DOHH2 (cell line): ENCODE data around the gene GABRB1.

Experiments used
- H3F3A ChIP-seq: fragments of 200-600 bp; sonication (generic), shearing (Covaris generic); 2 replicates; pipeline ENCODE4 v1.6.0; 2016; ENCODE audit warnings: antibody characterized with exemption, mild to moderate bottlenecking; ENCODE audit not compliant: control insufficient read depth, insufficient read depth
- H3K27ac ChIP-seq: fragments of 200-600 bp; sonication (generic); 2 replicates; pipeline ENCODE4 v1.5.1; 2014; ENCODE audit warnings: low read depth, mild to moderate bottlenecking, low read length, moderate library complexity
- H3K27me3 ChIP-seq: fragments of 200-600 bp; sonication (generic); 2 replicates; pipeline ENCODE4 v1.6.1; 2014; ENCODE audit warnings: mild to moderate bottlenecking, low read length, mixed read lengths; ENCODE audit not compliant: control insufficient read depth
- H3K36me3 ChIP-seq: fragments of 200-600 bp; sonication (generic); 2 replicates; pipeline ENCODE4 v1.6.1; 2014; ENCODE audit warnings: mild to moderate bottlenecking, low read length, moderate library complexity, mixed read lengths; ENCODE audit not compliant: control insufficient read depth
- H3K4me1 ChIP-seq: fragments of 200-600 bp; sonication (generic); 2 replicates; pipeline ENCODE4 v1.6.1; 2014; ENCODE audit warnings: mild to moderate bottlenecking, low read length, mixed read lengths; ENCODE audit not compliant: control insufficient read depth
- H3K4me2 ChIP-seq: fragments of 200-600 bp; sonication (generic); 2 replicates; pipeline ENCODE4 v1.6.0; 2014; ENCODE audit warnings: mild to moderate bottlenecking, low read length, moderate library complexity
- H3K4me3 ChIP-seq: fragments of 200-600 bp; sonication (generic); 2 replicates; pipeline ENCODE4 v1.5.1; 2014; ENCODE audit warnings: mild to moderate bottlenecking, low read length, mixed read lengths
- H3K79me2 ChIP-seq: fragments of 200-600 bp; sonication (generic); 2 replicates; pipeline ENCODE4 v1.6.1; 2014; ENCODE audit warnings: mild to moderate bottlenecking, low read length, mixed read lengths; ENCODE audit not compliant: control insufficient read depth
- H3K9me2 ChIP-seq: fragments of 200-600 bp; sonication (generic); replicated peaks from 2 replicates; pipeline ENCODE4 v1.6.1; 2014; ENCODE audit warnings: mild to moderate bottlenecking, low read length, mixed read lengths; ENCODE audit not compliant: control insufficient read depth
- H3K9me3 ChIP-seq: fragments of 200-600 bp; sonication (generic); 2 replicates; pipeline ENCODE4 v1.6.1; 2014; ENCODE audit warnings: antibody characterized with exemption, low read length, mixed read lengths; ENCODE audit not compliant: control insufficient read depth, insufficient read depth
- H4K20me1 ChIP-seq: fragments of 200-600 bp; sonication (generic); 2 replicates; pipeline ENCODE4 v1.6.0; 2014; ENCODE audit warnings: low read depth, mild to moderate bottlenecking, antibody characterized with exemption, low read length, moderate library complexity; ENCODE audit not compliant: control insufficient read depth, insufficient read depth
- EZH2phosphoT487 ChIP-seq: fragments of 200-600 bp; sonication (generic); IDR thresholded peaks from 2 replicates; pipeline ENCODE4 v1.6.1; 2017; ENCODE audit warnings: borderline replicate concordance, mild to moderate bottlenecking, antibody characterized with exemption, low read length, moderate library complexity, mixed read lengths
- TF ChIP-seq, protein P1 (sequence below): fragments of 200-600 bp; sonication (generic); IDR thresholded peaks from one replicate; pipeline ENCODE4 v1.5.1; 2014; ENCODE audit warnings: antibody characterized with exemption, mild to moderate bottlenecking, low read depth, low read length; ENCODE audit not compliant: poor library complexity, severe bottlenecking

The GABRB1 gene

GRCh38 chr4:47084795-47085194 lies 53.4 kb downstream of the GABRB1 start:
- H3K27me3 ChIP-seq, result no peaks in the 10 kb centered on the region

GRCh38 chr4:47088298-47088697 lies 56.9 kb downstream of the GABRB1 start:
- no peaks in the 10 kb centered on the region for H3K36me3 ChIP-seq

More at GRCh38 chr4:47084795-47085194, 53.4 kb downstream of the GABRB1 start:
- H3K4me1 ChIP-seq, result no peaks in the 10 kb centered on the region
- no peaks in the 10 kb centered on the region for H3K79me2 ChIP-seq
- no peaks in the 10 kb centered on the region for H3F3A ChIP-seq
- H3K9me2 ChIP-seq, result no peaks in the 10 kb centered on the region
- H3K36me3 ChIP-seq, result no peaks in the 10 kb centered on the region
- H4K20me1 ChIP-seq, result no peaks in the 10 kb centered on the region
- no peak overlapping the region for H3K4me3 ChIP-seq
- TF ChIP-seq EZH2phosphoT487, result no peak
- TF ChIP-seq, protein P1, sequence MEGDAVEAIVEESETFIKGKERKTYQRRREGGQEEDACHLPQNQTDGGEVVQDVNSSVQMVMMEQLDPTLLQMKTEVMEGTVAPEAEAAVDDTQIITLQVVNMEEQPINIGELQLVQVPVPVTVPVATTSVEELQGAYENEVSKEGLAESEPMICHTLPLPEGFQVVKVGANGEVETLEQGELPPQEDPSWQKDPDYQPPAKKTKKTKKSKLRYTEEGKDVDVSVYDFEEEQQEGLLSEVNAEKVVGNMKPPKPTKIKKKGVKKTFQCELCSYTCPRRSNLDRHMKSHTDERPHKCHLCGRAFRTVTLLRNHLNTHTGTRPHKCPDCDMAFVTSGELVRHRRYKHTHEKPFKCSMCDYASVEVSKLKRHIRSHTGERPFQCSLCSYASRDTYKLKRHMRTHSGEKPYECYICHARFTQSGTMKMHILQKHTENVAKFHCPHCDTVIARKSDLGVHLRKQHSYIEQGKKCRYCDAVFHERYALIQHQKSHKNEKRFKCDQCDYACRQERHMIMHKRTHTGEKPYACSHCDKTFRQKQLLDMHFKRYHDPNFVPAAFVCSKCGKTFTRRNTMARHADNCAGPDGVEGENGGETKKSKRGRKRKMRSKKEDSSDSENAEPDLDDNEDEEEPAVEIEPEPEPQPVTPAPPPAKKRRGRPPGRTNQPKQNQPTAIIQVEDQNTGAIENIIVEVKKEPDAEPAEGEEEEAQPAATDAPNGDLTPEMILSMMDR, result no peak
- H3K9me3 ChIP-seq, result no peaks in the 10 kb centered on the region
- H3K4me2 ChIP-seq, result no peak overlapping the region
- H3K27ac ChIP-seq, result no peak overlapping the region

GRCh38 chr4:47095884-47096283 lies 64.5 kb downstream of the GABRB1 start:
- H3K4me3 ChIP-seq, result no peak overlapping the region
- no peak overlapping the region for H3K27ac ChIP-seq
- H3K9me2 ChIP-seq, result no peaks in the 10 kb centered on the region
- H3K9me3 ChIP-seq, result no peaks in the 10 kb centered on the region
- H3K4me2 ChIP-seq, result no peak overlapping the region
- no peak for TF ChIP-seq EZH2phosphoT487
- TF ChIP-seq, protein P1, result no peak
- H3K79me2 ChIP-seq, result no peaks in the 10 kb centered on the region
- H3K27me3 ChIP-seq, result no peaks in the 10 kb centered on the region
- H3K4me1 ChIP-seq, result no peaks in the 10 kb centered on the region
- no peaks in the 10 kb centered on the region for H3F3A ChIP-seq
- no peaks in the 10 kb centered on the region for H3K36me3 ChIP-seq
- H4K20me1 ChIP-seq, result no peaks in the 10 kb centered on the region

More at GRCh38 chr4:47088298-47088697, 56.9 kb downstream of the GABRB1 start:
- no peaks in the 10 kb centered on the region for H3K4me1 ChIP-seq
- H4K20me1 ChIP-seq, result no peaks in the 10 kb centered on the region
- H3K27me3 ChIP-seq, result no peaks in the 10 kb centered on the region
- H3K27ac ChIP-seq, result no peak overlapping the region
- TF ChIP-seq, protein P1, result no peak
- no peak for TF ChIP-seq EZH2phosphoT487
- H3K4me2 ChIP-seq, result no peak overlapping the region
- H3K9me3 ChIP-seq, result no peaks in the 10 kb centered on the region
- no peaks in the 10 kb centered on the region for H3F3A ChIP-seq
- H3K4me3 ChIP-seq, result no peak overlapping the region
- H3K9me2 ChIP-seq, result no peaks in the 10 kb centered on the region
- H3K79me2 ChIP-seq, result no peaks in the 10 kb centered on the region
